Lung (tissue), 12 donors: Measurements from ENCODE around the gene PSMA2. TPM values are rescaled to one million over a fixed set of nuclear protein-coding genes. Genes with fewer than 3 reads are reported as not detected.

Experiments used
- ATAC-seq: fragments of 200-7000 bp; cut with Tn5 transposase; one replicate; pipeline ENCODE4 v1.9.1; 2020; ENCODE audit warnings: moderate number of reproducible peaks; ENCODE audit not compliant: insufficient read depth, low FRiP score
- DNase-seq, 3 donors: peaks; one replicate each; pipeline ENCODE4 v3.0.0-alpha.2; 2013 to 2017
- H3K27ac ChIP-seq, 2 donors: one replicate each; pipeline ENCODE4 v1.5.1; 2013; ENCODE audit warnings: mild to moderate bottlenecking in 2 of 2, moderate library complexity in 2 of 2, control low read depth in 1 of 2, inconsistent platforms in 1 of 2, low read depth in 1 of 2, low read length in 1 of 2
- H3K27me3 ChIP-seq, 3 donors: one replicate each; pipeline ENCODE4 v1.5.1; 2013; ENCODE audit warnings: low read length in 2 of 3; ENCODE audit not compliant: control insufficient read depth in 3 of 3, insufficient read depth in 3 of 3
- H3K36me3 ChIP-seq, 4 donors: one replicate each; pipeline ENCODE4 v1.5.1; 2013; ENCODE audit warnings: low read length in 4 of 4, mild to moderate bottlenecking in 1 of 4, moderate library complexity in 1 of 4; ENCODE audit not compliant: control insufficient read depth in 4 of 4, insufficient read depth in 4 of 4
- H3K4me1 ChIP-seq, 5 donors: one replicate each; pipeline ENCODE4 v1.5.1; 2013; ENCODE audit warnings: low read length in 5 of 5, mild to moderate bottlenecking in 2 of 5, moderate library complexity in 1 of 5; ENCODE audit not compliant: control insufficient read depth in 5 of 5, insufficient read depth in 5 of 5
- H3K4me3 ChIP-seq: one replicate; pipeline ENCODE4 v1.5.1; 2013; ENCODE audit warnings: mild to moderate bottlenecking, control low read depth, moderate library complexity
- H3K9ac ChIP-seq, 2 donors: one replicate each; pipeline ENCODE4 v1.5.1; 2013; ENCODE audit warnings: low read length in 2 of 2, control low read depth in 1 of 2; ENCODE audit not compliant: insufficient read depth in 1 of 2
- H3K9me3 ChIP-seq, 4 donors: one replicate each; pipeline ENCODE4 v1.5.1; 2013; ENCODE audit warnings: low read length in 3 of 4, mild to moderate bottlenecking in 1 of 4, moderate library complexity in 1 of 4; ENCODE audit not compliant: control insufficient read depth in 4 of 4, insufficient read depth in 3 of 4
- CTCF ChIP-seq: IDR thresholded peaks from 2 replicates; pipeline ENCODE4 v1.5.1; 2012; ENCODE audit warnings: mild to moderate bottlenecking; ENCODE audit errors: control extremely low read depth, extremely low read depth
- WGBS, 2 donors: extraction: QIAGEN DNeasy Blood & Tissue Kit; methylation state at CpG; one replicate each; pipeline ENCODE4 v1.1.7; 2013; 5-methylcytosine and 5-hydroxymethylcytosine counted together
- polyA plus RNA-seq, 2 donors: library from polyadenylated mRNA; stranded (reverse); fragments of 200-250 nt; gene quantifications; one replicate each; pipeline ENCODE4 v1.2.1, GENCODE V29; 2013
- total RNA-seq, 2 donors: library from RNA; depleted of rRNA in 1 of 2; stranded (reverse); fragments of >200 nt in 1 of 2; gene quantifications; one replicate each; pipeline ENCODE4 v1.2.1, GENCODE V29; 2014 to 2021
- donor health status: control.
- donor health status: control.
- donor health status: Bipolar disorder and iron deficiency.
- donor health status: healthy.
- donor health status: DM: yes; HTN: yes; CAD: no.

Gene PSMA2
- total and polyA plus RNA-seq, 4 donors = 41.0 to 125 (median 97.8) TPM

- DNase-seq (peak; percentile 38 to 71 (median 64)), ATAC-seq (peak; percentile 81)
- WGBS, 2 donors = 44 to 53% methylated on average over 5 of the region's 5 CpGs
Observed at GRCh38 chr7:42972699-42973500, 40.9 kb upstream of the PSMA2 start.

GRCh38 chr7:42967391-42967790 lies 35.4 kb upstream of the PSMA2 start:
- ATAC-seq (no peak), DNase-seq (no peak)
- Histone ChIP-seq H3K27ac (no peak overlapping the region), H3K4me1 (peaks cover 0 to 7% (median 0%) of the 10 kb centered on the region in 5 donors), H3K9me3 (no peaks in the 10 kb centered on the region), H3K4me3 (no peak overlapping the region), H3K27me3 (no peaks in the 10 kb centered on the region), H3K9ac (no peak overlapping the region), H3K36me3 (no peaks in the 10 kb centered on the region)
- no peak for TF ChIP-seq CTCF
- WGBS, 2 donors = 87 to 95% methylated on average over 2 of the region's 2 CpGs

More at GRCh38 chr7:42972699-42973500, 40.9 kb upstream of the PSMA2 start:
- Histone ChIP-seq H3K4me3 (no peak overlapping the region), H3K4me1 (peaks cover 0 to 12% (median 5%) of the 10 kb centered on the region in 5 donors), H3K27me3 (no peaks in the 10 kb centered on the region), H3K9me3 (no peaks in the 10 kb centered on the region), H3K9ac (no peak overlapping the region), H3K36me3 (no peaks in the 10 kb centered on the region), H3K27ac (peak overlapping the region in 1 of 2 donors; percentile 77)
- TF ChIP-seq CTCF = no peak

GRCh38 chr7:42964849-42965805 lies 33.2 kb upstream of the PSMA2 start:
- Histone ChIP-seq H3K9me3 (no peaks in the 10 kb centered on the region), H3K36me3 (no peaks in the 10 kb centered on the region), H3K4me3 (no peak overlapping the region), H3K27me3 (no peaks in the 10 kb centered on the region), H3K27ac (peak overlapping the region in 1 of 2 donors; percentile 43), H3K9ac (no peak overlapping the region), H3K4me1 (peaks cover 0 to 7% (median 0%) of the 10 kb centered on the region in 5 donors)
- DNase-seq (no peak), ATAC-seq (no peak)
- 57 to 65% methylated on average over 6 of the region's 6 CpGs for WGBS, 2 donors
- no peak for TF ChIP-seq CTCF
